GM21786 (cell line): ENCODE measurements around the gene KCNK7.
A peak's percentile ranks its signal among the peaks of the same experiment; 100 is the strongest.
"Not testable (repeated sequence)": the region's sequence is repeated elsewhere in the genome, so short reads cannot be mapped to it uniquely, and the experiment has no call there.

Experiments
- ATAC-seq: cut with Tn5 transposase; IDR thresholded peaks from one replicate; pipeline ENCODE4 v1.9.1; 2021; ENCODE audit not compliant: unreplicated experiment

Gene KCNK7

DNA sequence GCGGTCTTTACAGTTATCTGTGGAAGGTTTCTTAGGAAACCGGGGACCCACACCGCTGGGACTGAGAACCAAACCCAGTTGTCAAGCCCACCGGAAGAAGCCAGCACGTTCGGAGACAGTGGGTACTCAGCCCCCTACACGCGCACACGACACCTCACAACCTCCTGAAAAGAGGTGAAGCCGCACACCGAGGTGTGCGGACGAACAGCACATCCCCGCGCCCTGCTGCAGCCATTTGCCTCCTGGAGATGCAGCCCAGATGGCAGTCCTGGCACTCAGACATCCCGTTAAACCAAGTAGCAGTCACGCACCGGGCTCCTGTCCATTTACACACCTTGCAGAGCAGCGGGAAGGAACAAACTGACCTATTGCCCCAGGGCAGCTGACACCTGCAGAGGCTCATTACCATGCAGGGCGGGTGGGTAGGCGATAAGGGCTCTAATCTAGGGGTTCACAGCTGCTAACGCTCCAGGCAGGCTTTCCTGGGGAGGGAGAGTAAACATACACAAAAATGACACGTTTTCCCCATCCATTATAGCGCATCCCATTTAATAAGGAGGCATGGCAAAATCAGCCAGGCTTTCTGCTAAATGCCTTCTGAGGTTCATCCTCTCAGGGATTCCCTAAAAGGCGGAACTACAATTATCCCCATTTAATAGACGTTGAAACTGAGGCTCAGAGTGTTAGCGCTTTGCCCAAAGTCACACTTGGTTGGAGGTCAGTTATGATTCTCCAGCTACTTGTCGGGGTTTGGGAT lies 20.6 kb downstream of the KCNK7 start:
- no peak for ATAC-seq

DNA sequence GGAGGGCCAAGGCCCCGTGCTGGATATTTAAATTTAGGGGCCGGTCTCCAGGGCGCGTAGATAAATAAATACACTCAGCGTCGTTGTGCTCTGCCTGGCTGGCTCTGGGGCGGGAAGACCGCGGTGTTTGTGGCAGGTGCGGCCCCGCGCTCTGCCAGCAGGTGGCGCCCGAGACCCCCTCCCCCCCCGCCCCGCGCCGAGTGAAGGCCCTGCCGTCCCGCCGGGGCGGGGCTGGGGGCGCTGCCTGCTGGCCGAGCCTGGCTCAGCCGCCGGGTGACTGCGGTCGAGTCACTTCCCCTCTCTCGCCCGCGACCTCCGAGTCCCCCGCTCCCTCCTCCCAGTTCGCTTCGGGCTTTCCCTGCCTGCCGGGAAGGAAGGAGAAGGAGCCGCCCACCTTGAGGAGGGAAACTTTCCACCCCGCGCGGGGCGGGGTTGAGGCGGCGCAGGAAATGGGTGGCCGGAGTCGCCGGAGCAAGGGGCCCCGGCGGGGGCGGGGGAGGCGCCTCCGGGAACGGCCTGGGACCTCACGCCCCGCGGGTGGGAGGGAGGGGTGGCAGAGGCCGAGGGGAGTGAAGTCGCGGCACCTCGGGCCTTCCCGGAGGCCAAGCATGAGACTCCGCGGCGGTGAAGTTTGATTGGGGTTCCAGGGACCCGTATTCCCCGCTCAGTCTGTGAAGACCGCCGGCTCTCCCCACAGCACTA lies 21.3 kb downstream of the KCNK7 start:
- ATAC-seq: peak; percentile 27

DNA sequence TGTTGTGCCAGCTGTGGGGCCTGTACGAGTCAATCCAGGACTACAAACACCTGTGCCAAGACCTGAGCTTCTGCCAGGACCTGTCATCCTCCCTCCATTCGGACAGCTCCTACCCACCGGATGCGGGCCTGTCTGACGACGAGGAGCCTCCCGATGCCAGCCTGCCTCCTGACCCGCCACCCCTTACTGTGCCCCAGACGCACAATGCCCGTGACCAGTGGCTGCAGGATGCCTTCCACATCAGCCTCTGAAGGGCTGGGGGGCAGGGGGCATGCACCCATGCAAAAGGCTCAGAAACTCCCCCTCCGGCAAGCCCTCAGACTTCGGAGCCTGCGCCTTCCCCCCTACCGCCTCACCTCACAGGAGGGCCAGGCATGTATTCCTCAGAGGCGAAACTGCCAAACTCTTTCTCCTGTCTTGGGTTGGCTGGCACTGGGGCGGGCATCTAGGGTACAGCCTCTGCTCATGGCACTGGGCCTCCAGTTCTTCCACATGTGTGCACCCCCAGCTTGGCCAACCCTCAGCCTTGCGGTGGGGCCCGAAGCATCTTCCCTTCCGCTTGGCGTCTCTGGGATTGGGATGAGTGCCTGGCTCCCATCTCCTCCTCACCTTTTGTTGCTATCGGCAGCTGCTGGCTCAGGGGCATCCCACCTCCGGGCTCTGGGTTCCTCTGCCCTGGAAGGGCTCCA lies 22.1 kb downstream of the KCNK7 start:
- no peak for ATAC-seq

DNA sequence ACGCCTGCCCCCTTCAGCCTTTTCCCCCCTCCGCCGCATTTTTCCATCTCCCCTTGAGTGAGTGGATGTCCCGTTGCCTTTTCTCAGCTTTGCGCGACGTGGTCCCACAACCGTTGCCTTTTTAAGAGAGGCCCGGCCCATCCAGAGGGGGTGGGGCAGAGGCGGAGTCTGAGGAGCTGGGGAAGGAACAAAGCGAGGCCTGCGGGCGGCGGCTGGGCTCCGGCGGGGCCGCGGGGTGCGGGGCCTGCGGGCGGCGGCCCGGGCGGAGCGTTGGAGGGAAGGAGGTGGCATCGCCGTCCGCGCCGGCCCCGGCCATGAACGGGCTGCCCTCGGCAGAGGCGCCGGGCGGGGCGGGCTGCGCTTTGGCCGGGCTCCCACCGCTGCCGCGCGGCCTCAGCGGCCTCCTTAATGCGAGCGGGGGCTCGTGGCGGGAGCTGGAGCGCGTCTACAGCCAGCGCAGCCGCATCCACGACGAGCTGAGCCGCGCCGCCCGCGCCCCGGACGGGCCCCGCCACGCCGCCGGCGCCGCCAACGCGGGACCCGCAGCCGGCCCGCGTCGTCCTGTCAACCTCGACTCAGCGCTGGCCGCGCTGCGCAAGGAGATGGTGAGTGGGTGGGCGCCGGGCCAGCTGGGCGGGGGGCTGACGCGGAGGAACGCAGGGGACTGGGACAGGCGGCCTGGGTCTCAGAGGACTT lies 23.1 kb downstream of the KCNK7 start, which contains the start of gene FAM89B:
TSS of gene FAM89B (plus strand) at position 183 of the 696 bp plus-strand sequence. CDS start at position 315, 132 bp downstream.
- ATAC-seq: no peak

DNA sequence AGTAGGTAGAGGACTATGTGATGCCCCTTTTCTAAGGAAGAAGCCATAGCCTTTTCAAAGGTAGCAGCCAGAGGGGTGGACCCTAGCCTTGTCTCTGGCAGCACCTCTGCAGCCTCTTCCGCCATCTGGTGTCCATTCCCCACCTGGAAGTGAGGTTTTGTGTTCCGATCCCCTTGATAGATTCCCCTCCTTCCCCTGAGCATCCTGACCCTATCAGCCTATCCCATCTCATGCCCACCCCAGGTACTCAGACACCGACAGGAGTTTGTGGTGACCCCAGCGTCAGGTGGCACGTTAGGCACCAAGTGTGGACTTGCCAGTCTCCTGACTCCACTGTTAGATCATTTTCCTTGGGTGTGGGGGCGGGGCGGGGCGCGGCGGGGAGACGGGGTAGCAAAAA lies 23.7 kb downstream of the KCNK7 start:
- no peak for ATAC-seq

DNA sequence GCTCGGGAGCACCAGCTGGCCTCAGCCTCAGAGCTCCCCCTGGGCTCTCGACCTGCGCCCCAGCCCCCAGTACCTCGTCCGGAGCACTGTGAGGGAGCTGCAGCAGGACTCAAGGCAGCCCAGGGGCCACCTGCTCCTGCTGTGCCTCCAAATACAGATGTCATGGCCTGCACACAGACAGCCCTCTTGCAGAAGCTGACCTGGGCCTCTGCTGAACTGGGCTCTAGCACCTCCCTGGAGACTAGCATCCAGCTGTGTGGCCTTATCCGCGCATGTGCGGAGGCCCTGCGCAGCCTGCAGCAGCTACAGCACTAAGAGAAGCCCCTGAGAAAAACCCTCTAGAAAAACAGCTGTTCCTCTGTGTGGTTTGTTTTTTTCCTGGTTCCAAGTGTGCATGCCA lies 24.2 kb downstream of the KCNK7 start:
- no peak for ATAC-seq

DNA sequence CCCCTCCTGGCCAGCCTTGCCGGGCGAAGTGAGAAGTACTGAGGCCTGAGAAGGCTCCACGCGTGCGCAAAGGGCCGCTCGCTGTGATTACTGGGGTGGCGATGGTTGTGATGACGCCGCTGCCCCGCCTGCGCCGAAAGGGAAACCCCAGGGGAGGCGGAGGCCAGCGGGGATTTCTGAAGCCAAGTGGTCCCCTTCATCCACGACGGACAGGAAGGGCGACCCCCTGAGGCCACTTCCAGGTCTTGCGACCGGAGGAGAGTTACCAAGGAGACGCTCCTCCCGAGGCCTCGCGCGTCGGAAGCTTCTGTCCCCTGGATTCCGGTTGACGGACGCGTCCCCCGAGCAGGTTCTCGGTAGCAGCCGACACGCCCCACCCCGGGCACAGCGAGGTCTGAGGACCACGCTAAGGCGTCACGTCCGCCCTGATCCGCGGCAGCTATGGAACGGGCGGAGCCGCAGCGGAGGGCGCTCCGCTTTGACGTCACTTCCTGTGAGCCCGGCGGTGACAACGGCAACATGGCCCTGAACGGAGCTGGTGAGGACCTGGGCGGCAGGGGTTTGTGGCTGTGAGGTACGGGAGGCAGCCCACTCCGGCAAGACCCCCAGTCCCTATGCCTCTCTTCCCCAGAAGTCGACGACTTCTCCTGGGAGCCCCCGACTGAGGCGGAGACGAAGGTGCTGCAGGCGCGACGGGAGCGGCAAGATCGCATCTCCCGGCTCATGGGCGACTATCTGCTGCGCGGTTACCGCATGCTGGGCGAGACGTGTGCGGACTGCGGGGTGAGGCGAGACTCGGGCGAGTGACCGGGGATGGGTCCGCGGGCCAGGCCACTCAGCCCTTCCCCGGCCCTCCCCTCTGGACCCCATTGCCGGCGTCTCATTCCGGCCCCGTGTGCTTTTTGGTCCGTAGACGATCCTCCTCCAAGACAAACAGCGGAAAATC lies 25.4 kb downstream of the KCNK7 start, which contains the start of gene ZNRD2:
TSS of gene ZNRD2 (plus strand) at position 505 of the 946 bp plus-strand sequence. CDS start at position 520, 15 bp downstream.
- ATAC-seq: peak; percentile 55

DNA sequence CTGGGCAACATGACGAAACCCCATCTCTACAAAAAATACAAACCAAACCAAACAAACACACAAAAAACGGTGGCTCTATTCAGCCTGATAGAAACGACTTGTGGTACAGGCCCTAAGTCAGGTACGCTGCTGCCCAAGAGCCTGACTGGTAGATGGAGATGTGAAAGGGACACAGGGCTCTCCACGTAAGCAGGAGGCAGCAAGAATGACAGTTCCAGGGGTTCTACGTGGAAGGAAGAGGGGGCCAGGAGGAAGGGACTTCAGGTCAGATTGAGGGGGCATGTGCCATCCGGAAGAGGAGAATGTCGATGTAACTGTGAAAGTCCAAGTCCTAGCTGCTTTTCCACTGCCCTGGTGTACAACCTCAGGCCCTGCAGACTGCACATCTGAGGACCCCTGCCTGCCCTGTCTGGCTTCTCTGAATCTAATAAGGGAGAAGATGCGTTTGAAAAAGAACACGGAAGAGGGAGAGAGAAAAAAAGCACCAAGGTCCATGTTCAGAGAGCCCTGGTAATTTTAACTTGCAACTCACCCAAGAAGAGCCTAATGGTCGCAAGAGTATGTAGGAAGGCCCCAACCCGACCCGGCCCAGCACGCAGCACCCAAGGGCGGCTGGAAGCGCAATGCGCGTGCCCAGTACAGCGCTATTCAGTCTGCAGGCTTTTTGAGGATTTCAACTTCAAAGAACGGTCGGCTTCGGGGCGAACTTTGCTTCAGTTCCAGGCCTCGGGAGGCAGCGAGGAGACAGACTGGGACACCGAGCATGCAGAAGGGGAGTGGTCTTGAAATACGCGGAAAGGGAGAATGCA lies 26.2 kb downstream of the KCNK7 start:
- no peak for ATAC-seq

DNA sequence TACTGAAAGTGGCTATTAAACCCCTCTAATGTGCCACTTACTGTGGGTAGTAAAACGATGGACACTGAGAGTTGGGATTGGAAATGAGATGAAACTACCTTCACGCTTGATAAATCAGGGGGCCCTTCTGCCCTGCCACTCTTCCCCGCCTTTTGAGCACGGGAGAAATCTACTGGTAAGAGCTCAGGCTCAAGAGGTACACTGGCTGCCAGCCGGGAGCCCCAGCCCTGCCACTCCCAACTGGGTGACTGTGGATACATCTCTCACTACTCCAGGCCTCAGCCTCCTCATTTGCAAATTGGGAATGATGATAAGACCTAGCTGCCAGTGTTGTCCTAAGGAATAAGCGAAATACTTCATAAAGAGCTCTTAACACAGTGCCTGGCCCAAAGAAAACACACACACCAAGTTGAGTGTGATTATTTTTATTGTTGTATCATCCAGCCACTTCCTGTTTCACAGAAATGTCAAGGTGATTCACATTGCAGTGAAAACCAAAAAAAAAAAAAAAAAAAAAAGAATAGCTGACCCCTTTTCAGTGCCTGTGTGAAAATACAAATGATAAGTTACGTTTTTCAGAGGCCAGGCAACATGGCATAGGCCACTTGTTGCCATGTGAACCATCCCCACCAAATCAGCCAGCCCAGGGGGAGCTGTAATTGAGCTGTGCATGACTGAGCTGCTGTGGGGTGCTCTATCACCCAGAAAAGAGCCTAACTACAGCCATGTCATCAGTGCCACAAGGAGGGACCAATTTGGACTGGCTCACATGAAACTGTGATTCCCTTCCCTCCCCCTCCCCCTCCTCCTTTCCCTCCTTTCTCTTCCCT lies 29.8 kb downstream of the KCNK7 start:
- no peak for ATAC-seq

DNA sequence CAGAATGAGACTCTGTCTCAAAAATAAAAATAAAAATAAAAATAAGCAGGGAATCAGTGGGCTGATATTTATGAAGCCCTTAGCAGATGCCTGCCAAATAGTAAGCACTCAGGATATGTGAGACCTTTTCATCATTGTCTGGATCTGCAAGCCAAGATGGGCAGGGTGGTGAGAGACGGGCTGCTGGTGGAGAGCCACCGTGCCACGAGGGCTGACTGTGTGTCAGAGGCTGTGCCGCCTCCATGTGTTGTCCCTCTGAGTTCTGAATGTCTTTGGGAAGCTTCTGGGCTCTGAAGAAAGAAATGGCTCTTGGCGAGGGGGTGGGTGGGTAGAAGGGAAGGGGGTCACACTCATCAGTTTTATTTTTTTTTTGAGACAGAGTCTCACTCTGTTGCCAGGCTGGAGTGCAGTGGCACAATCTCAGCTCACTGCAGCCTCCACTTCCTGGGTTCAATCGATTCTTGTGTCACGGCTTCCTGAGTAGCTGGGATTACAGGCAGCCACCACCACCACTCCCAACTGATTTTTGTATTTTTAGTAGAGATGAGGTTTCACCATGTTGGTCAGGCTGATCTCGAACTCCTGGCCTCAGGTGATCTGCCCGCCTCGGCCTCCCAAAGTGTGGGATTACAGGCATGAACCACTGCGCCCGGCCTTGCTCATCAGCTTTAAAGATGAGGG lies 30.6 kb downstream of the KCNK7 start:
- ATAC-seq: not testable (repeated sequence)

DNA sequence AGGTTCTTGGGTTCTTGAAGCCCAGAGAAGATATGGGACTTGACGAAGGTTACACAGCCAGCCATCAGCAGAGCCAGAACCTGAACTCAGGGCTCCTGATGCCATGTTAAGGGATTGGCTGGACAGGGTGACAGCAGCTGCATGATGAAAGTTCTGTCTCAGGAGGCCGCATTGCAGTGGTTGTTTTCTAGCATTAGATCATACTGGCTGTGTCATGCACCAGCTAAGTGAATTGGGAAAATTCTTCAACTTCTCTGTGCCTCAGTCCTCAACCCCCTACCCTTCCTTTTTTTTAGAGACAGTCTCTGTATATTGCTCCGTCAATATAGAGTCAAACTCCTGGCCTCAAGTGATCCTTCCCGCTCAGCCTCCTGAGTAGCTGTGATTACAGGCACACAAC lies 32.0 kb downstream of the KCNK7 start:
- no peak for ATAC-seq

DNA sequence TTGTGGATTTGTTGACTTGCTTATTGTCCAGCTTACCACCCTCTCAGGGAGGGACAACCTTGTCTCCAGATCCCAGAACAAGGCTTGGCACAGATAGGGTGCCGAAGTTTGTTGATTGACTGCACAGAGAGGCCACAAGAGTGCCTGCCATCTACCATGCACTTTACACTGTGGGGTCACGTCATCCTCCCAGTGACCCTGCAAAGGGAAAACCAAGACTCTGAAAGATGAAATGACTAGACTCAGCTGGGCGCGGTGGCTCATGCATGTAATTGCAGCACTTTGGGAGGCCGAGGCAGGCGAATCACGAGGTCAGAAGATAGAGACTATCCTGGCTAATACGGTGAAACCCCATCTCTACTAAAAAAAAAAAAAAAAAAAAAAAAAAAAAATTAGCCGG lies 32.8 kb downstream of the KCNK7 start:
- ATAC-seq: no peak

DNA sequence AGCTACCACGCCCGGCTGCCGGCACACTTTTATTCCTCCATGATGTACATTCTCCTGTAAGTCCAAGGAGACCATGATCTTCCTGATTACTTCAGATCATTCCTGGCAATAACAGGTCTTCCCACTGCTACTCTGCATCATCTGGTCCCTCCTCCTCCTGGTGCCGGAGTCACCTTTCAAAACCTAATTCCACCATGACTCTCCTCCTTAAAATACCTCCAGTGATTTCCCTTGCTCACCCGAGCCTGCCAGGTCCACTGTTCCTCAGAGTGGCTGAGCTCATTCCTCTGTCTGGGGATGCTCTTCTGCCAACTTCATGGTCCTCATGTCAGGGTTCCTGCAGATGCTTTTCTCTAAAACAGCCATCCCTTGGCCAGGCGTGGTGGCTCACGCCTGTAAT lies 33.6 kb downstream of the KCNK7 start:
- no peak for ATAC-seq

DNA sequence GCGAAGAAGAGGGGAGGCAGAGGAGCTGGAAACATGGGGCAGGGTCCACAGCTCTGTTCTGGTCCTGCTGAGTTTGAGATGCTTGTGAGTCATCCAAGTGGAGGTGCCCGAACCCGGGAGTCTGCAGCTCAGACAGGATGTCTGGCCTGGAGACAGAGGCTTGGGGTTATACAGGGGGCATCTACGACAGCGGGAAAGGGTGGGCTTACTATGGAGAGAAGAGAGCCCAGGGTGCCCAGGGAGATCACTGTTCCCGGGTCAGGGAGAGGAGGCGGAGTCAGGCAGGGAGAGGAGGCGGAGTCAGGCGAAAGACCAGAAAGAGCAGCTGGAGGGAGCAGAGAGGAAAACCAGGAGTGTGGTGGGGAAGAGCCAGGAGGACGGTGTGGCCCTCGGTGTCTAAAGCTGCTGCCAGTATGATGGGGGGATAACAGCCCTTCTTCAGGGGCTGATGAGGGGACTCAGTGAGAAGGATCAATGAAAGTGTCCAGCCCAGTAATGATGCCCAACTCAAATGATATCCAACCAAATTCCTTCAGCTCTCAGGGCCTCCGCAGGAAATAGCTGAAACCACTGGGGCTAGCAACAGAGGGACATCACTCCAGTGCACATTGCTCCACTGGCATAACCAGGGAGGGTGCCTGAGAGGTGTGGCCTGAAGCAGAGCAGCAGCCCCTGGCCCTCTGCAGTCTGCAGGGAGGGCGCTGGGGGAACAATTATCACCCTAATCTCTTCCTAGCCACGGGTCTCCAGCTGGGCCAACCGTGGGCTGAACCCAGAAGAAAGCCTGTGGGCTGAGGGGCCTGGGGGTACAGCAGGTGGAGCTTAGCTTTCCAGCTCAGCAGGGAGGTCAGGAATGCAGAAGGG lies 34.8 kb downstream of the KCNK7 start:
- no peak for ATAC-seq

DNA sequence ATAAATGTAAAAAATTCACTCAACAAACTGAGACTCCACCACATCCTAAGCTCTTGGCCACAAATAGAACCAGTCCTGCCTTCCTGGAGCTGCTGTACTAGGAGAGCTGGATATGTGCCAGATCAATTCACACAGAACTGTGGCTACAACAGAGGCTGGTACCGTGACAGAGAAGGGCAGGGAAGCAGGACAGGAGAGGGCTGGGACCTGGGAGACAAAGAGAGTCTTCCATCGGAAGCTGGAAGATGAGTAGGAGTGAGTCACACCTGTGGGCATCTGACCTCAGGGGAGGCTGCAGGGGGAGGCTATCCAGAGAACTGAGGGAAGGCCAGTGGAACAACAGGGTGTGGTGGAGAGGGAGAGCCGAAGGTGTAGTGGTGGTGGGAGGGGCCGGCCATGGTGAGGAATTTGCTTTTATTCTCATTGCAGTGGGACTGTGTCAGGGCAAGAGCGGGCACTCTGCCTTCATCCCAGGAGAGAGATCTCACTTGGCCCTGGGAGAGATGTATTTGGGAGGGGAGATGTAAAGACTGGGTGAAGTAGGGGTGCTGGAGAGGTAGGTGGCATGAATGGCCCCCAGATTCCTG lies 35.6 kb downstream of the KCNK7 start:
- no peak for ATAC-seq

DNA sequence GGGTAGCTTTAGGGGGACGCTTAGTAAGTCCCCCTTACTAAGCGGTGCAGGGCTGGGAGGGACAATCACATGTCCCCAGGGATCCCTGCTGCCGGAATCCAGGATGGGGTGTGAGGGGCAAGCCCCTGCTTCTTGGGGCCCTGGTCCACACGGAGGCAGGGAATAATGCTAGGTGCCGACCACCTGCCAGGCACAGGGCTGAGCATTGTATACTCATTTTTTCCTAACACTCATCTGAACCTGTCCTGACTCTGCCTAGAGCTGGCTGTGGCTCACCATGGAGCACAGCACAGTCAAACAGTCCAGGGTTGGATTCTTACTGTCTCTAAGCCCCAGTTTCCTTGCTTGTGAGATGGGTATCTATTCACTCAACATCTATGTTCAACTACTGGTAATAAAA lies 36.1 kb downstream of the KCNK7 start:
- no peak for ATAC-seq
